Measurements from ENCODE around the gene KANK4.
"Not testable (repeated sequence)": the region's sequence is repeated elsewhere in the genome, so short reads cannot be mapped to it uniquely, and the experiment has no call there.

Gene KANK4

GRCh38 chr1:62227496-62227895 lies 91.7 kb downstream of the KANK4 start:
- TF ChIP-seq CTCF (conservative IDR thresholded peaks at IDR 0.05; ENCODE audit: low read depth, low read length), result no peak
- DNase-seq (ENCODE audit: low read depth), result no peak
- H3K4me3 ChIP-seq (ENCODE audit: low read depth, low read length), result no peak overlapping the region

- no peak overlapping the region for H3K4me3 ChIP-seq (ENCODE audit: low read depth, low read length)
- TF ChIP-seq CTCF (conservative IDR thresholded peaks at IDR 0.05; ENCODE audit: low read depth, low read length), result no peak
- DNase-seq (ENCODE audit: low read depth), result no peak
Observed at GRCh38 chr1:62224182-62224581, 95.1 kb downstream of the KANK4 start.

- H3K4me3 ChIP-seq (ENCODE audit: low read depth, low read length), result no peak overlapping the region
- no peak for DNase-seq (ENCODE audit: low read depth)
- TF ChIP-seq CTCF (conservative IDR thresholded peaks at IDR 0.05; ENCODE audit: low read depth, low read length), result no peak
Observed at GRCh38 chr1:62222321-62222720, 96.9 kb downstream of the KANK4 start.

GRCh38 chr1:62221171-62221570 lies 98.1 kb downstream of the KANK4 start:
- H3K4me3 ChIP-seq (ENCODE audit: low read depth, low read length), result no peak overlapping the region
- TF ChIP-seq CTCF (conservative IDR thresholded peaks at IDR 0.05; ENCODE audit: low read depth, low read length), result no peak
- no peak for DNase-seq (ENCODE audit: low read depth)

GRCh38 chr1:62220456-62220855 lies 98.8 kb downstream of the KANK4 start:
- not testable (repeated sequence) for H3K4me3 ChIP-seq (ENCODE audit: low read depth, low read length); DNase-seq (ENCODE audit: low read depth)

- no peak for DNase-seq (ENCODE audit: low read depth)
- no peak overlapping the region for H3K4me3 ChIP-seq (ENCODE audit: low read depth, low read length)
- no peak for TF ChIP-seq CTCF (conservative IDR thresholded peaks at IDR 0.05; ENCODE audit: low read depth, low read length)
Observed at GRCh38 chr1:62218604-62219003, 100.6 kb downstream of the KANK4 start.

- TF ChIP-seq CTCF (conservative IDR thresholded peaks at IDR 0.05; ENCODE audit: low read depth, low read length), result no peak
- H3K4me3 ChIP-seq (ENCODE audit: low read depth, low read length), result no peak overlapping the region
- DNase-seq (ENCODE audit: low read depth), result no peak
Observed at GRCh38 chr1:62213075-62213914, 105.9 kb downstream of the KANK4 start.
